IPS DF 6.9 (cell line): ENCODE data around the gene CERS4.

Source experiments
- DNase-seq: peaks from one replicate; pipeline ENCODE4 v3.0.0-alpha.2; 2013; ENCODE audit warnings: low read depth, low spot score
- H3K27ac ChIP-seq: one replicate; pipeline ENCODE4 v1.5.1; 2013; ENCODE audit warnings: low read length, control low read depth
- H3K27me3 ChIP-seq: 2 replicates; pipeline ENCODE4 v1.6.1; 2013; ENCODE audit warnings: mild to moderate bottlenecking, low read length; ENCODE audit not compliant: control insufficient read depth, insufficient read depth
- H3K36me3 ChIP-seq: 2 replicates; pipeline ENCODE4 v1.6.1; 2013; ENCODE audit warnings: low read length; ENCODE audit not compliant: control insufficient read depth, insufficient read depth
- H3K4me1 ChIP-seq: 2 replicates; pipeline ENCODE4 v1.6.1; 2013; ENCODE audit warnings: low read length; ENCODE audit not compliant: control insufficient read depth, insufficient read depth
- H3K4me3 ChIP-seq: 2 replicates; pipeline ENCODE4 v1.5.1; 2013; ENCODE audit warnings: mild to moderate bottlenecking, low read length
- H3K9me3 ChIP-seq: 2 replicates; pipeline ENCODE4 v1.6.1; 2013; ENCODE audit warnings: low read length, inconsistent platforms; ENCODE audit not compliant: control insufficient read depth, insufficient read depth
- WGBS: extraction: QIAGEN DNeasy Blood & Tissue Kit; methylation state at CpG from one replicate; pipeline ENCODE4 v1.1.7; 2013; ENCODE audit warnings: mixed read lengths, missing lambda C conversion rate; ENCODE audit not compliant: insufficient read length, insufficient coverage; 5-methylcytosine and 5-hydroxymethylcytosine counted together

Gene CERS4

GRCh38 chr19:8307400-8307964 lies 98.3 kb downstream of the CERS4 start:
- no CpG with 5 or more reads among the region's 24 CpGs for WGBS
- no peaks in the 10 kb centered on the region for H3K27me3 ChIP-seq
- H3K4me1 ChIP-seq: no peaks in the 10 kb centered on the region
- peak overlapping the region; percentile 66; the same call in 1 of the 2 replicates for H3K4me3 ChIP-seq
- H3K9me3 ChIP-seq: no peaks in the 10 kb centered on the region
- DNase-seq: no peak
- H3K27ac ChIP-seq: no peak overlapping the region
- H3K36me3 ChIP-seq: peaks cover 13% of the 10 kb centered on the region

DNA sequence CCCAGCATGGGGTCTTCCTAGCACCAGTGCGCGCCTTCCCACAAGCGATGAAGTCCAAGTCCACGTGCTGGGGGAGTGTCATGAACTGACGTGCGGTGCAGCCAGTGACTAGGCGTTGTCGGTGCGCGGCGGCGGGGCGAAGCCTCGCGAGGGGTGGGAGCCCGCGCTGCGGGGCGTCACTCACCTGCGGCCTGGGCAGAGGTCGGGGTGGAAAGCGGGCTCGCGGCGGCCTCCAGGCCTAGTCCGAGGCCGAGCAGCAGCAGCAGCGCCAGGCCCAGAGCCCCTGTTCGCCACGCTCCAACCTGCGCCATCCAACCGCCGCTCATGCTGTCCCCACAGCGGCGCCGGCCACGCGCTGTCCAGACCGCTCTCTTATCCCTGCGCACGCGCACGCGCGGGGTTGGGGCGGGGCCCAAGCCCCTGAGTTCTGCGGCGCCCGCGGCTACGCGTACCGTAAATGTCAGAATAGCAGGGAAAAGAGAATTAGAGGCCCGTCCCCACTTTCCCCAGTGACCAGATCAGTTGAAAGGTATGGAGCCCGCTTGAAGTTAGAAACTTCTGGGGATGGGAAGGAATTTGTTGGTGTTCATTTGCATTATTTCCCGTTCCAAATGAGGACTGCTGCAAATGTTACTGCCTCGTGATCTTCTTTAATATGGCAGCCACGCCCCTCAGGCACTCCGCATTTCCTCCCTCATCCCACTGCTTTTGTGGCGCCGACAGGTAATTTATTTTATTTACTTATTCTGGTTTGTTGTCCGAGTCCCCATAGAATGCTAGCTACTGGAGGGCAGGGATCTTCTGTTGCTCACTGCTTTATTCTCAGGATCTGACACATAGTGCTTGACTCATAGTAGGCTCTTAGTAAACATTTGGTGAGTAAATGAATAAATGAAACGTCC lies 99.0 kb downstream of the CERS4 start, which contains the start of gene CD320:
Gene CD320, minus strand, starts transcription at position 394 of the 902 bp plus-strand sequence. Its CDS starts 68 bp downstream, at position 326.
- H3K9me3 ChIP-seq: no peaks in the 10 kb centered on the region
- H3K27me3 ChIP-seq: no peaks in the 10 kb centered on the region
- peak; percentile 70 for DNase-seq
- no peak within 1 kb of the TSS for H3K27ac ChIP-seq
- no peaks in the 10 kb centered on the region for H3K4me1 ChIP-seq
- peak within 1 kb of the TSS; percentile 66; the same call in 1 of the 2 replicates for H3K4me3 ChIP-seq
- peaks cover 13% of the 10 kb centered on the region for H3K36me3 ChIP-seq
- no CpG with 5 or more reads among the region's 63 CpGs for WGBS

DNA sequence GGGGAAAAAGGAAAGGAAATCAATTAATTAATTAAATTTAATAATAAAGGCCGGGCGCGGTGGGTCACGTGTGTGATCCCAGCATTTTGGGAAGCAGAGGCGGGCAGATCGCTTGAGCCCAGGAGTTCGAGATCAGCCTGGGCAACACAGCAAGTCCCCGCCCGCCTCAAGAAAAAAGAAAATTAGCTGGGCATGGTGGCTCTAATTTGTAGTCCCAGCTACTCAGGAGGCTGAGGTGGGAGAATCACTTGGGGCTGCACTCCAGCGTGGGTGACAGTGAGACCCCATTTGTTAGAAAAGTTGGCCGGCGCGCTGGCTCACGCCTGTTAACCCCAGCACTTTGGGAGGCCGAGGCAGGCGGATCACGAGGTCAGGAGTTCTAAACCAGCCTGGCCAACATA lies 99.7 kb downstream of the CERS4 start:
- no peak overlapping the region for H3K4me3 ChIP-seq
- H3K9me3 ChIP-seq: no peaks in the 10 kb centered on the region
- peaks cover 10% of the 10 kb centered on the region for H3K36me3 ChIP-seq
- H3K4me1 ChIP-seq: no peaks in the 10 kb centered on the region
- H3K27ac ChIP-seq: no peak overlapping the region
- no peak for DNase-seq
- WGBS: no CpG with 5 or more reads among the region's 17 CpGs
- no peaks in the 10 kb centered on the region for H3K27me3 ChIP-seq

DNA sequence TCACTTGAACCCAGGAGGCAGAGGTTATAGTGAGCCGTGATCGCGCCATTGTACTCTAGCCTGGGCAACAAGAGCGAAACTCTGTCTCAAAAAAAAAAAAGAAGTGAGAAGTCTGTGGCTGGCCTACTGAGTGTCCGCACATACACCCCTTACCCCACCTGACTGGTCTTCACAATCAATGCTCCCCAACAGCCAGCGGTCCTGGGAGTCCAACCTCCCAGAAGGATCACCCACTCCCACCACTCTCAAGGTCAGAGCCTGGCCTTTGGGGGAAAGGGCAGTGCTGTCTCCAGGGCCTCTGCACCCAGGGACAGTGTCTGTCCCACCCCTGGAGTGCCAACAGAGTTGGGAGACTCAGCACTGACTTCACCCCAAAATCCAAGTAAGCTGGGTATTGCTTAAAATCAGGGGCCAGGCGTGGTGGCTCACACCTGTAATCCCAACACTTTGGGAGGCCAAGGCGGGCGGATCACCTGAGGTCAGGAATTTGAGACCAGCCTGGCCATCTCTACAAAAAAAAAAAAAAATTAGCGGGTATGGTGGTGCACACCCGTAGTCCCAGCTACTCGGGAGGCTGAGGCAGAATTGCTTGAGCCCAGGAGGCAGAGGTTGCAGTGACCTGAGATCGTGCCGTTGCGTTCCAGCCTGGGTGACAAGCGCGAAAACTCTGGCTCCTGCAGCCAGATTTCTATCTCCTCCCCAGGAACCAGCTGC lies 101.3 kb downstream of the CERS4 start:
- peaks cover 15% of the 10 kb centered on the region for H3K36me3 ChIP-seq
- no peak for DNase-seq
- H3K4me1 ChIP-seq: no peaks in the 10 kb centered on the region
- H3K4me3 ChIP-seq: no peak overlapping the region
- no peaks in the 10 kb centered on the region for H3K9me3 ChIP-seq
- no peaks in the 10 kb centered on the region for H3K27me3 ChIP-seq
- no peak overlapping the region for H3K27ac ChIP-seq
- no CpG with 5 or more reads among the region's 17 CpGs for WGBS

- no peak for DNase-seq
- no peaks in the 10 kb centered on the region for H3K4me1 ChIP-seq
- H3K27ac ChIP-seq: no peak overlapping the region
- peaks cover 20% of the 10 kb centered on the region for H3K36me3 ChIP-seq
- WGBS: no CpG with 5 or more reads among the region's 16 CpGs
- H3K4me3 ChIP-seq: no peak overlapping the region
- H3K27me3 ChIP-seq: no peaks in the 10 kb centered on the region
- H3K9me3 ChIP-seq: no peaks in the 10 kb centered on the region
Observed at GRCh38 chr19:8311461-8312260, 102.5 kb downstream of the CERS4 start.
